DND-41 (cell line): ENCODE data around the gene WAS.

ENCODE experiments used
- EZH2 ChIP-seq: IDR thresholded peaks from 3 replicates; pipeline ENCODE4 v1.6.1; 2012; ENCODE audit warnings: borderline replicate concordance, low read depth, mild to moderate bottlenecking, moderate library complexity, low read length, inconsistent platforms; ENCODE audit not compliant: severe bottlenecking
- TF ChIP-seq, protein P1 (sequence below): IDR thresholded peaks from 2 replicates; pipeline ENCODE4 v1.5.1; 2012; ENCODE audit warnings: borderline replicate concordance, low read length, moderate library complexity, mild to moderate bottlenecking; ENCODE audit not compliant: poor library complexity, severe bottlenecking; ENCODE audit errors: extremely low read depth

DNA sequence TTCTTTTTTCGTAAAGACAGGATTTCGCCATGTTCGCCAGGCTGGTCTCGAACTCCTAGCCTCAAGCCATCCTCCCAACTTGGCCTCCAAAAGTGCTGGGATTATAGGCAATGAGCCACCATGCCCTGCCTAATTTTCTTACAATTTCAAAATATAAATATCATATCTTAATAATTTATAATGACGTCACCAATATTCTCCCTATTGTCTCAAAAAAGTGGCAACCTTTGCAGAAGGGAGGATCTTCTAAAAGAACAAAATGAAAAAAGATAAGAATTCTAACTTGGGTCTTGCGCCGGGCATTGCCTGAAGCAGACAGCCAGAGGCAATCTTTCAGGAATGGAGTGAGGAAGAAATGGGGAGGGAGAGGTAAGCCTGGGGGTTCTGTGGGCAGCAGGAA, 37.9 kb upstream of the WAS start:
- TF ChIP-seq, protein P1, sequence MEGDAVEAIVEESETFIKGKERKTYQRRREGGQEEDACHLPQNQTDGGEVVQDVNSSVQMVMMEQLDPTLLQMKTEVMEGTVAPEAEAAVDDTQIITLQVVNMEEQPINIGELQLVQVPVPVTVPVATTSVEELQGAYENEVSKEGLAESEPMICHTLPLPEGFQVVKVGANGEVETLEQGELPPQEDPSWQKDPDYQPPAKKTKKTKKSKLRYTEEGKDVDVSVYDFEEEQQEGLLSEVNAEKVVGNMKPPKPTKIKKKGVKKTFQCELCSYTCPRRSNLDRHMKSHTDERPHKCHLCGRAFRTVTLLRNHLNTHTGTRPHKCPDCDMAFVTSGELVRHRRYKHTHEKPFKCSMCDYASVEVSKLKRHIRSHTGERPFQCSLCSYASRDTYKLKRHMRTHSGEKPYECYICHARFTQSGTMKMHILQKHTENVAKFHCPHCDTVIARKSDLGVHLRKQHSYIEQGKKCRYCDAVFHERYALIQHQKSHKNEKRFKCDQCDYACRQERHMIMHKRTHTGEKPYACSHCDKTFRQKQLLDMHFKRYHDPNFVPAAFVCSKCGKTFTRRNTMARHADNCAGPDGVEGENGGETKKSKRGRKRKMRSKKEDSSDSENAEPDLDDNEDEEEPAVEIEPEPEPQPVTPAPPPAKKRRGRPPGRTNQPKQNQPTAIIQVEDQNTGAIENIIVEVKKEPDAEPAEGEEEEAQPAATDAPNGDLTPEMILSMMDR: no peak
- TF ChIP-seq EZH2: no peak
